RWPE2 (cell line): Measurements from ENCODE around the gene MGMT.

Experiments
- ATAC-seq: fragments of 200-7000 bp; cut with Tn5 transposase; 3 replicates; pipeline ENCODE4 v1.9.1; 2021; ENCODE audit warnings: low read depth
- DNase-seq: peaks from one replicate; pipeline ENCODE4 v3.0.0-alpha.2; 2020; ENCODE audit warnings: low spot score
- H3K27ac ChIP-seq: fragments of 450-650 bp; 2 replicates; pipeline ENCODE4 v1.5.1; 2017; ENCODE audit warnings: mild to moderate bottlenecking; ENCODE audit not compliant: poor library complexity, severe bottlenecking
- H3K27me3 ChIP-seq: fragments of 250-450 bp; sonication (Bioruptor Pico); 2 replicates; pipeline ENCODE4 v1.5.1; 2021; ENCODE audit warnings: mild to moderate bottlenecking, moderate library complexity; ENCODE audit not compliant: insufficient read depth, poor library complexity, severe bottlenecking
- H3K36me3 ChIP-seq: fragments of 250-450 bp; sonication (Bioruptor Pico); 2 replicates; pipeline ENCODE4 v1.5.1; 2020; ENCODE audit warnings: low read depth, mild to moderate bottlenecking, moderate library complexity
- H3K4me1 ChIP-seq: fragments of 250-450 bp; sonication (Bioruptor Pico); 2 replicates; pipeline ENCODE4 v1.5.1; 2021; ENCODE audit warnings: mild to moderate bottlenecking, moderate library complexity; ENCODE audit not compliant: insufficient read depth, poor library complexity, severe bottlenecking
- H3K4me3 ChIP-seq: fragments of 250-450 bp; sonication (Bioruptor Pico); 2 replicates; pipeline ENCODE4 v1.5.1; 2021; ENCODE audit warnings: mild to moderate bottlenecking, moderate library complexity; ENCODE audit not compliant: severe bottlenecking
- H3K9me3 ChIP-seq: fragments of 250-450 bp; sonication (Bioruptor Pico); 2 replicates; pipeline ENCODE4 v1.5.1; 2021; ENCODE audit warnings: mild to moderate bottlenecking, moderate library complexity; ENCODE audit not compliant: severe bottlenecking
- CTCF ChIP-seq: fragments of 450-650 bp; IDR thresholded peaks from one replicate; pipeline ENCODE4 v1.5.1; 2017; ENCODE audit warnings: mild to moderate bottlenecking, moderate library complexity; ENCODE audit not compliant: poor library complexity, severe bottlenecking

MGMT gene

DNA sequence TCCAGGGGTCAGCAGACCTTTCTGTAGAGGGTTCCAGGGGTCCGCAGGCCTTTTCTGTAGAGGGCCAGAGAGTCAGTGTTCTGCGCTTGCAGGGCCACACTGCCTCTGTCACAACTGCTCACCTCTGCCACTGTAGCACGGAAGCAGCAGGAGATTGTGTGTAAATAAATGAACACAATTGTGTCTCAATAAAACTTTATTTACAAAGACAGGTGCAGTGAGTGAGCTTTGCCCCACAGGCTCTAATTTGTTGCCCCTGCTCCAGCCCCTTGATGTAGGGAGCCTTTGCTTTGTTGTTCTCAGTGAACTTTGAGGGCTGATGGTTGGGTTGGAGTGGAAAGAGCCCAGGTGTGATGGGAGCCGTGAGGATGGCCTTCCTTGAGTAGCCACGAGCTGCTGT, 67.8 kb downstream of the MGMT start:
- ATAC-seq = no peak
- Histone ChIP-seq H3K9me3 (no peaks in the 10 kb centered on the region), H3K27me3 (no peaks in the 10 kb centered on the region), H3K4me1 (peaks cover 12% of the 10 kb centered on the region), H3K27ac (no peak overlapping the region), H3K36me3 (no peaks in the 10 kb centered on the region), H3K4me3 (no peak overlapping the region)
- no peak for DNase-seq
- TF ChIP-seq CTCF = no peak

- Histone ChIP-seq H3K27ac (no peak overlapping the region), H3K4me1 (peaks cover 9% of the 10 kb centered on the region), H3K9me3 (no peaks in the 10 kb centered on the region), H3K4me3 (no peak overlapping the region), H3K36me3 (no peaks in the 10 kb centered on the region), H3K27me3 (no peaks in the 10 kb centered on the region)
- TF ChIP-seq CTCF = no peak
- DNase-seq (no peak), ATAC-seq (no peak)
Measured at GRCh38 chr10:129536336-129536735, 69.3 kb downstream of the MGMT start.

DNA sequence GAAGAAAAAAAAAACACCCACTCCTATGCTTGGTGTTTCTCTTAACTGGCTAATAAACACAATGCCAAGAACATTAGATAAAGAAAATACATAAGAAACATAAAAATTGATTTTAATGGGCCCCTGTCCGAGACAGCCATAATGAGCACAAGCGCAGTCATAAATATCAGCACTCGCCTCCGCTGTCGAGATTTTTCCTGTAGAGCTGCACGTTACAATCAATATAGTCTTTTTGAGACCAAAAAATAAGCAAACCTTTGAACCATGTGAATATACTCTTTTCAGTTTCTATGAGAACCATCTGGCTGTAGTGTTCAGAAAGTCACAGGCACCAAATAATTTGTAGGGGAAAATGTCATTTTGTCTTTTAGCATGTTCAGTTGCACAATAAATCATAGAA, 70.1 kb downstream of the MGMT start:
- ATAC-seq (no peak), DNase-seq (no peak)
- H3K27me3 ChIP-seq = no peaks in the 10 kb centered on the region
- H3K4me1 ChIP-seq = peaks cover 4% of the 10 kb centered on the region
- no peak overlapping the region for H3K4me3 ChIP-seq
- no peaks in the 10 kb centered on the region for H3K9me3 ChIP-seq
- no peak for TF ChIP-seq CTCF
- H3K27ac ChIP-seq = no peak overlapping the region
- H3K36me3 ChIP-seq = no peaks in the 10 kb centered on the region

DNA sequence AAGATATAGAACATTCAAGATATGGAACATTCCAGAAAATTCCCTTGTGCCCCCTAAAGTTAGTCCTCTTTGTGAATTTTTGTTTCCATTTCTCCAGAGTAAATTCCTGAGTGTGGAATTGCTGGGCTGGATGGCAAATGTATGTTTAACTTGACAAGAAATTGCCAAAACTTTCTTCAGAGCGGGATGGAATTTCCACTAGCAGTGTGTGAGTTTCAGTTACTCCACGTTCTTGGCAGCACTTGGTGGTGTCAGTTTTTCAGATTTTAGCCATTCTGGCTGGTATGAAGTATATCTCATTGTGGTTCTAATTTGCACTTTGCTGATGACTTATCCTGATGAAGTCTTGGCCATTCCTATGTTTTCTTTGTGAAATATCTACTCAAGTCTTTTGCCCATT, 71.2 kb downstream of the MGMT start:
- H3K27me3 ChIP-seq = no peaks in the 10 kb centered on the region
- no peak for TF ChIP-seq CTCF
- no peak overlapping the region for H3K4me3 ChIP-seq
- no peak for ATAC-seq
- H3K9me3 ChIP-seq = no peaks in the 10 kb centered on the region
- DNase-seq = no peak
- H3K4me1 ChIP-seq = no peaks in the 10 kb centered on the region
- no peak overlapping the region for H3K27ac ChIP-seq
- no peaks in the 10 kb centered on the region for H3K36me3 ChIP-seq

GRCh38 chr10:129541200-129541599, 74.2 kb downstream of the MGMT start:
- Histone ChIP-seq H3K4me1 (peaks cover 11% of the 10 kb centered on the region), H3K36me3 (no peaks in the 10 kb centered on the region), H3K27ac (no peak overlapping the region), H3K9me3 (no peaks in the 10 kb centered on the region), H3K4me3 (no peak overlapping the region), H3K27me3 (no peaks in the 10 kb centered on the region)
- no peak for TF ChIP-seq CTCF
- ATAC-seq (no peak), DNase-seq (no peak)
